H1 (cell line): Measurements from ENCODE around the gene NDUFA8. TPM values are rescaled to one million over a fixed set of nuclear protein-coding genes. Genes with fewer than 3 reads are reported as not detected.

ENCODE experiments used
- CTCF ChIA-PET: fragments of 300-600 bp; sonication (Branson Sonifier 250); formaldehyde crosslinking; loops from one replicate; lab custom pipeline; 2021; ENCODE audit not compliant: partially characterized antibody; lab: Charles Lee
- POLR2A ChIA-PET: fragments of 300-600 bp; sonication (Branson Sonifier 250); formaldehyde crosslinking; loops from one replicate; lab custom pipeline; 2021; ENCODE audit warnings: inconsistent platforms; ENCODE audit not compliant: partially characterized antibody; lab: Charles Lee
- DNase-seq, 2 experiments: peaks; one replicate each; pipeline versions ENCODE4 v3.0.0 to v3.0.0-alpha.2; 2010 to 2022; ENCODE audit warnings: low spot score in 2 of 2, low read depth in 1 of 2, mixed read lengths in 1 of 2
- FAIRE-seq: peaks from 2 replicates; lab custom pipeline; 2011; peaks lifted over from hg19 to GRCh38; lab: Jason Lieb, UNC
- H2AFZ ChIP-seq: 2 replicates; pipeline ENCODE4 v1.8.1; 2012; ENCODE audit warnings: low read length, inconsistent platforms
- H2AK5ac ChIP-seq: 2 replicates; pipeline ENCODE4 v1.6.1; 2013; ENCODE audit warnings: low read depth, low read length
- H2BK120ac ChIP-seq: replicated peaks from 2 replicates; pipeline ENCODE3; 2013; ENCODE audit warnings: low read depth, low read length, inconsistent platforms
- H2BK12ac ChIP-seq: 2 replicates; pipeline ENCODE4 v1.6.1; 2013; ENCODE audit warnings: low read depth, low read length
- H2BK15ac ChIP-seq: 2 replicates; pipeline ENCODE4 v1.6.1; 2013; ENCODE audit warnings: low read length
- H2BK20ac ChIP-seq: 2 replicates; pipeline ENCODE4 v1.6.1; 2013; ENCODE audit warnings: low read length
- H2BK5ac ChIP-seq: 2 replicates; pipeline ENCODE4 v1.6.1; 2013; ENCODE audit warnings: low read depth, low read length
- H3K14ac ChIP-seq: 2 replicates; pipeline ENCODE4 v1.6.1; 2013; ENCODE audit warnings: inconsistent platforms; ENCODE audit not compliant: insufficient read length
- H3K18ac ChIP-seq: 2 replicates; pipeline ENCODE4 v1.6.1; 2013; ENCODE audit warnings: low read length; ENCODE audit errors: extremely low read depth
- H3K23ac ChIP-seq: 2 replicates; pipeline ENCODE4 v1.6.1; 2013; ENCODE audit warnings: inconsistent platforms; ENCODE audit not compliant: insufficient read length
- H3K23me2 ChIP-seq: 2 replicates; pipeline ENCODE4 v1.6.1; 2013; ENCODE audit warnings: low read depth, low read length
- H3K27ac ChIP-seq: 2 replicates; pipeline ENCODE4 v1.6.1; 2011; ENCODE audit warnings: low read depth, low read length, inconsistent platforms
- H3K27me3 ChIP-seq, 4 experiments: replicated peaks in 1 of 4; 1 replicate in 1 of 4; 2 replicates in 3 of 4; pipeline versions ENCODE4 v1.6.1 to v1.8.1; 2011 to 2013; ENCODE audit warnings: low read length in 3 of 4, mild to moderate bottlenecking in 3 of 4, inconsistent platforms in 2 of 4, mixed read lengths in 2 of 4, moderate library complexity in 1 of 4; ENCODE audit not compliant: control insufficient read depth in 3 of 4, insufficient read depth in 3 of 4; ENCODE audit errors: extremely low read depth in 1 of 4
- H3K36me3 ChIP-seq, 4 experiments: 2 replicates each; pipeline versions ENCODE4 v1.6.1 to v1.8.1; 2011 to 2013; ENCODE audit warnings: mild to moderate bottlenecking in 4 of 4, low read length in 3 of 4, moderate library complexity in 2 of 4, control low read depth in 1 of 4, inconsistent platforms in 1 of 4; ENCODE audit not compliant: insufficient read depth in 4 of 4, control insufficient read depth in 2 of 4
- H3K4ac ChIP-seq: replicated peaks from 2 replicates; pipeline ENCODE3; 2013; ENCODE audit warnings: low read length, low read depth, mixed read lengths, inconsistent platforms; ENCODE audit not compliant: insufficient read length
- H3K4me1 ChIP-seq, 4 experiments: replicated peaks in 1 of 4; 1 replicate in 1 of 4; 2 replicates in 3 of 4; pipeline versions ENCODE4 v1.6.1 to v1.8.1; 2011 to 2013; ENCODE audit warnings: low read length in 3 of 4, inconsistent platforms in 2 of 4, mixed read lengths in 1 of 4; ENCODE audit not compliant: insufficient read depth in 4 of 4, control insufficient read depth in 3 of 4
- H3K4me2 ChIP-seq, 2 experiments: 2 replicates each; pipeline versions ENCODE4 v1.6.1 to v1.8.1; 2011 to 2013; ENCODE audit warnings: low read depth in 2 of 2, low read length in 2 of 2, control low read depth in 1 of 2, inconsistent platforms in 1 of 2, mild to moderate bottlenecking in 1 of 2; ENCODE audit not compliant: insufficient read depth in 1 of 2
- H3K4me3 ChIP-seq, 4 experiments: fragments of 200-600, 300-600 bp in 1 of 4; sonication (generic), shearing (Covaris generic), sonication (Bioruptor Twin) in 1 of 4; 2 replicates each; pipeline versions ENCODE4 v1.5.1 to v1.8.1; 2011 to 2016; ENCODE audit warnings: low read length in 4 of 4, low read depth in 3 of 4, control low read depth in 2 of 4, inconsistent platforms in 2 of 4, mild to moderate bottlenecking in 2 of 4, mixed read lengths in 1 of 4, moderate library complexity in 1 of 4; ENCODE audit not compliant: insufficient read depth in 2 of 4; ENCODE audit errors: extremely low read depth in 1 of 4
- H3K56ac ChIP-seq: replicated peaks from 2 replicates; pipeline ENCODE3; 2013; ENCODE audit warnings: low read depth, mild to moderate bottlenecking, mixed read lengths, low read length, inconsistent platforms; ENCODE audit not compliant: insufficient read length
- H3K79me1 ChIP-seq: 2 replicates; pipeline ENCODE4 v1.6.1; 2013; ENCODE audit warnings: low read depth, low read length, control low read depth
- H3K79me2 ChIP-seq, 2 experiments: 2 replicates each; pipeline versions ENCODE4 v1.6.1 to v1.8.1; 2012 to 2013; ENCODE audit warnings: low read length in 2 of 2, mild to moderate bottlenecking in 2 of 2, inconsistent platforms in 1 of 2; ENCODE audit not compliant: insufficient read depth in 2 of 2, control insufficient read depth in 1 of 2
- H3K9ac ChIP-seq, 4 experiments: replicated peaks in 1 of 4; 1 replicate in 1 of 4; 2 replicates in 3 of 4; pipeline versions ENCODE4 v1.6.1 to v1.8.1; 2011 to 2013; ENCODE audit warnings: low read depth in 3 of 4, low read length in 3 of 4, control low read depth in 2 of 4, mild to moderate bottlenecking in 2 of 4, moderate library complexity in 2 of 4, inconsistent platforms in 1 of 4; ENCODE audit errors: extremely low read depth in 1 of 4
- H3K9me3 ChIP-seq, 2 experiments: 2 replicates each; pipeline versions ENCODE4 v1.6.1 to v1.8.1; 2012 to 2013; ENCODE audit warnings: mild to moderate bottlenecking in 2 of 2, moderate library complexity in 2 of 2, control low read depth in 1 of 2, inconsistent platforms in 1 of 2, low read depth in 1 of 2, low read length in 1 of 2, mixed read lengths in 1 of 2; ENCODE audit not compliant: insufficient read depth in 2 of 2
- H4K20me1 ChIP-seq, 2 experiments: replicated peaks in 1 of 2; 2 replicates each; pipeline versions ENCODE3 to v1.8.1; 2011 to 2013; ENCODE audit warnings: inconsistent platforms in 2 of 2, low read length in 2 of 2, mild to moderate bottlenecking in 1 of 2; ENCODE audit not compliant: insufficient read depth in 2 of 2, control insufficient read depth in 1 of 2
- H4K5ac ChIP-seq: 2 replicates; pipeline ENCODE4 v1.6.1; 2013; ENCODE audit warnings: low read length, low read depth, mixed read lengths, inconsistent platforms; ENCODE audit not compliant: insufficient read length
- H4K8ac ChIP-seq: 2 replicates; pipeline ENCODE4 v1.8.0; 2013; ENCODE audit warnings: mild to moderate bottlenecking, moderate library complexity, low read length, inconsistent platforms; ENCODE audit not compliant: insufficient read depth; ENCODE audit errors: extremely low read depth
- H4K91ac ChIP-seq: replicated peaks from 2 replicates; pipeline ENCODE3; 2013; ENCODE audit warnings: low read length, mixed read lengths, inconsistent platforms; ENCODE audit not compliant: insufficient read length
- RAD21 ChIP-seq, 2 experiments: IDR thresholded peaks in 1 of 2; conservative IDR thresholded peaks in 1 of 2; 2 replicates each; pipeline ENCODE4 v1.6.1; 2011; ENCODE audit warnings: low read depth in 2 of 2, low read length in 2 of 2, improper control_type of control experiment in 1 of 2, inconsistent platforms in 1 of 2, mild to moderate bottlenecking in 1 of 2, moderate library complexity in 1 of 2
- SIX5 ChIP-seq: IDR thresholded peaks from 2 replicates; pipeline ENCODE4 v1.6.1; 2011; ENCODE audit warnings: mild to moderate bottlenecking, low read depth, low read length
- WGBS, 2 experiments: shearing (Covaris generic) in 1 of 2; methylation state at CpG; one replicate each; pipeline versions ENCODE4 v1.1.6 to v1.1.7; 2013 to 2015; ENCODE audit warnings: low lambda C conversion rate in 2 of 2, mixed read lengths in 2 of 2, inconsistent platforms in 1 of 2, low coverage in 1 of 2, missing lambda C conversion rate in 1 of 2; ENCODE audit not compliant: insufficient replicate concordance in 2 of 2, insufficient coverage in 1 of 2, insufficient read length in 1 of 2; ENCODE audit errors: extremely low coverage in 1 of 2, missing lambda C conversion rate in 1 of 2; 5-methylcytosine and 5-hydroxymethylcytosine counted together
- polyA plus RNA-seq, 7 experiments: library from polyadenylated mRNA; depleted of rRNA in 3 of 7; stranded (reverse) in 5 of 7; unstranded in 2 of 7; fragments of >200 nt in 5 of 7; fragments of 200-250 nt in 2 of 7; gene quantifications; 1 replicate in 5 of 7; 2 replicates in 1 of 7; 4 replicates in 1 of 7; pipeline versions ENCODE4 v1.2.1 to v1.2.3, GENCODE V29; 2011 to 2013; ENCODE audit warnings: missing spikeins in 2 of 7, mixed read lengths in 2 of 7
- total RNA-seq: library from RNA; stranded (reverse); fragmentation: NEBNext Ultra II Directional; extraction: Animal tissue kit (Norgen Biotek cat#: 25700); gene quantifications from 2 replicates; pipeline ENCODE4 v1.2.1, GENCODE V29; 2021
- TF ChIP-seq, protein P1 (sequence below), 3 experiments: IDR thresholded peaks; 1 replicate in 2 of 3; 2 replicates in 1 of 3; pipeline versions ENCODE4 v1.5.1 to v1.6.1; 2011; ENCODE audit warnings: low read length in 3 of 3, mild to moderate bottlenecking in 3 of 3, inconsistent platforms in 2 of 3, low read depth in 1 of 3, moderate library complexity in 1 of 3; ENCODE audit not compliant: insufficient read depth in 1 of 3; ENCODE audit errors: control extremely low read depth in 1 of 3

The NDUFA8 gene
- total and polyA plus RNA-seq, 2 of the 8 experiments (the other 6 are each of a cell fraction or from before 2014, with no cell fraction given), result 61.0 to 73.8 TPM

DNA sequence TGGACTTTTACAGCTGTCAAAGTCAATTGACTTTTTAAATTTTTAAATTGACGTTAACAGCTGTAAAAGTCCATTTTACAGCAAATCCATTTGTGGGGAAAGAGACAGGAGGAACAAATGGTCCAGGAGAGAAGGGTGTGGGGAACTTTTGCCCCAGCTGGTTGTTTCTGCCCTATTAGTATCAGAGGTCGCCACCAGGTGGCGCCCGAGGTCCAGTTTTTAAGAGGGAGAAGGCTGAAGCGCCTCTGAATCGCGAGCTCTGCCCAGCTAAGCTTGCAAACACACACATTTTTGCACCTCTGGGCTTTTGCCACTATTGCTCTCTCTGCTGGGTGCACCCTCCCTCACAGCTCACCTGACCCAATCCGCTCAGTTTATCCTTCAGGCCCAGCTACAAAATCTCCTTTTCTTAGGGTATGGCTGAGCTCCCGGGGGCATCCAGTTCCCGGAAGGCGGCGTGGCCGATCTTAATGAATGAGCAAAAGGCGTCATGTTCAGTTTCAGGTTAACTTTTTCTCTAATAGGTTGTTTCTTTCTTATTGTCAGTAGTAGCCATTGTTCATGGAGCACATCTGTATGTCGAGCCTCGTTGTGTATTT, 60.2 kb downstream of the NDUFA8 start:
- H2AK5ac ChIP-seq, result no peak overlapping the region
- H2BK20ac ChIP-seq, result no peak overlapping the region
- H3K56ac ChIP-seq, result no peak overlapping the region
- CTCF ChIA-PET, result interaction anchor here (0.6 to 8.7 kb wide), 45 partner anchors 9 to 710 kb away, joined by 3 to 405 read pairs (median 4); partner anchors contain the start of genes MRRF and RBM18
- no peaks in the 10 kb centered on the region for H3K36me3 ChIP-seq
- H3K4me3 ChIP-seq, result no peak overlapping the region
- H2AFZ ChIP-seq, result peak overlapping the region; percentile 65; the same call in 1 of the 2 replicates
- no peak overlapping the region for H2BK15ac ChIP-seq
- H4K91ac ChIP-seq, result no peak overlapping the region
- no peaks in the 10 kb centered on the region for H4K20me1 ChIP-seq
- H2BK5ac ChIP-seq, result no peak overlapping the region
- no peak overlapping the region for H3K27ac ChIP-seq
- H4K8ac ChIP-seq, result no peak overlapping the region
- no peak overlapping the region for H3K9ac ChIP-seq
- no peak overlapping the region for H4K5ac ChIP-seq
- H2BK120ac ChIP-seq, result no peak overlapping the region
- H3K23ac ChIP-seq, result no peak overlapping the region
- no peak overlapping the region for H3K18ac ChIP-seq
- H3K79me2 ChIP-seq, result no peaks in the 10 kb centered on the region
- TF ChIP-seq SIX5 (no peak), RAD21 (IDR thresholded peaks at IDR 0.05 in 1 of 2, conservative IDR thresholded peaks at IDR 0.05 in 1 of 2; ENCODE audit: low read depth in 2 of 2, low read length in 2 of 2) (peak; percentile 89 to 92)
- TF ChIP-seq, protein P1, sequence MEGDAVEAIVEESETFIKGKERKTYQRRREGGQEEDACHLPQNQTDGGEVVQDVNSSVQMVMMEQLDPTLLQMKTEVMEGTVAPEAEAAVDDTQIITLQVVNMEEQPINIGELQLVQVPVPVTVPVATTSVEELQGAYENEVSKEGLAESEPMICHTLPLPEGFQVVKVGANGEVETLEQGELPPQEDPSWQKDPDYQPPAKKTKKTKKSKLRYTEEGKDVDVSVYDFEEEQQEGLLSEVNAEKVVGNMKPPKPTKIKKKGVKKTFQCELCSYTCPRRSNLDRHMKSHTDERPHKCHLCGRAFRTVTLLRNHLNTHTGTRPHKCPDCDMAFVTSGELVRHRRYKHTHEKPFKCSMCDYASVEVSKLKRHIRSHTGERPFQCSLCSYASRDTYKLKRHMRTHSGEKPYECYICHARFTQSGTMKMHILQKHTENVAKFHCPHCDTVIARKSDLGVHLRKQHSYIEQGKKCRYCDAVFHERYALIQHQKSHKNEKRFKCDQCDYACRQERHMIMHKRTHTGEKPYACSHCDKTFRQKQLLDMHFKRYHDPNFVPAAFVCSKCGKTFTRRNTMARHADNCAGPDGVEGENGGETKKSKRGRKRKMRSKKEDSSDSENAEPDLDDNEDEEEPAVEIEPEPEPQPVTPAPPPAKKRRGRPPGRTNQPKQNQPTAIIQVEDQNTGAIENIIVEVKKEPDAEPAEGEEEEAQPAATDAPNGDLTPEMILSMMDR (IDR thresholded peaks at IDR 0.05; ENCODE audit: control extremely low read depth in 1 of 3, insufficient read depth in 1 of 3, low read depth in 1 of 3, low read length in 3 of 3), result peak; percentile 65 to 95 (median 74)
- no peaks in the 10 kb centered on the region for H3K4me1 ChIP-seq
- WGBS, 2 experiments, result 47% methylated on average over 16 of the region's 16 CpGs; no CpG with 5 or more reads in 1 of the 2 experiments
- H3K4me2 ChIP-seq, result no peak overlapping the region
- DNase-seq, result peak; percentile 47 to 92
- H3K23me2 ChIP-seq, result no peaks in the 10 kb centered on the region; the same call in 1 of the 2 replicates
- no peak overlapping the region for H3K14ac ChIP-seq
- H3K79me1 ChIP-seq, result no peaks in the 10 kb centered on the region
- H3K4ac ChIP-seq, result no peak overlapping the region
- POLR2A ChIA-PET, result interaction anchor here (1.2 to 2.3 kb wide), 3 partner anchors 23 to 248 kb away, joined by 3 to 9 read pairs (median 5); no protein-coding TSS in a partner anchor
- peaks cover 0 to 2% (median under 1%) of the 10 kb centered on the region in 4 experiments; a peak in 3 of 7 replicates for H3K27me3 ChIP-seq
- H3K9me3 ChIP-seq, result no peaks in the 10 kb centered on the region
- FAIRE-seq, result peak; percentile 52
- no peak overlapping the region for H2BK12ac ChIP-seq
